GM12801 (cell line): Measurements from ENCODE around the gene HOXC5.

ENCODE experiments used
- TF ChIP-seq, protein P1 (sequence below): IDR thresholded peaks from one replicate; pipeline ENCODE4 v1.5.1; 2011; ENCODE audit warnings: control low read depth; ENCODE audit not compliant: insufficient read length; ENCODE audit errors: extremely low read depth

The HOXC5 gene

DNA sequence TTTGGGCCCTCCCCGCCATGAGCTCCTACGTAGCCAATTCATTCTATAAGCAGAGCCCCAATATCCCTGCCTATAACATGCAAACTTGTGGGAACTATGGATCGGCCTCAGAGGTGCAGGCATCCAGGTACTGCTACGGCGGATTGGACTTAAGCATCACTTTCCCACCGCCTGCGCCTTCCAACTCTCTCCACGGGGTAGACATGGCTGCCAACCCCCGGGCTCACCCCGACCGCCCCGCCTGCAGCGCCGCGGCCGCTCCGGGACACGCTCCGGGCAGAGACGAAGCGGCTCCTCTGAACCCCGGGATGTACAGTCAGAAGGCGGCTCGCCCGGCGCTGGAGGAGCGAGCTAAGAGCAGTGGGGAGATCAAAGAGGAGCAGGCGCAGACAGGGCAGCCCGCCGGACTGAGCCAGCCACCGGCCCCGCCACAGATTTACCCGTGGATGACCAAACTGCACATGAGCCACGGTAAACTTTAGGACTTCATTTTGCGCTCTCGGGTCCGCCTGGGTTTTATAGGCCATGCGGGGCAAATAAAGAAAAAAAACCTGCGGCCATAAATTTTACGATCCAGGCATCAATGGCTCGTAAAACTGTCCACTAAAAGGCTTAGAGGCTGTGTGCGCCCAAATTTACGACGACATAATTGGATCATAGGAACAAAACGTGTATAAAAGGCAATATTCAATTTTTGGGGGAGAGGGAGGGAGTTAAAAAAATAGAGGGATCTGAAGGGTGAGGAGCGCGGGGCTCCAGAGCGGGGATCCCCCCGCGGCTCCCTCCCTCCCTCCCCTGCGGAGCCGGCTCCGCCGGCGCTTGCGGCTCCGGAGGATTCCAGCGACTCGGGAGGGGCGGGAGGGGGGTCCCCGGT, 493 bp downstream of the HOXC5 start:
- TF ChIP-seq, protein P1, sequence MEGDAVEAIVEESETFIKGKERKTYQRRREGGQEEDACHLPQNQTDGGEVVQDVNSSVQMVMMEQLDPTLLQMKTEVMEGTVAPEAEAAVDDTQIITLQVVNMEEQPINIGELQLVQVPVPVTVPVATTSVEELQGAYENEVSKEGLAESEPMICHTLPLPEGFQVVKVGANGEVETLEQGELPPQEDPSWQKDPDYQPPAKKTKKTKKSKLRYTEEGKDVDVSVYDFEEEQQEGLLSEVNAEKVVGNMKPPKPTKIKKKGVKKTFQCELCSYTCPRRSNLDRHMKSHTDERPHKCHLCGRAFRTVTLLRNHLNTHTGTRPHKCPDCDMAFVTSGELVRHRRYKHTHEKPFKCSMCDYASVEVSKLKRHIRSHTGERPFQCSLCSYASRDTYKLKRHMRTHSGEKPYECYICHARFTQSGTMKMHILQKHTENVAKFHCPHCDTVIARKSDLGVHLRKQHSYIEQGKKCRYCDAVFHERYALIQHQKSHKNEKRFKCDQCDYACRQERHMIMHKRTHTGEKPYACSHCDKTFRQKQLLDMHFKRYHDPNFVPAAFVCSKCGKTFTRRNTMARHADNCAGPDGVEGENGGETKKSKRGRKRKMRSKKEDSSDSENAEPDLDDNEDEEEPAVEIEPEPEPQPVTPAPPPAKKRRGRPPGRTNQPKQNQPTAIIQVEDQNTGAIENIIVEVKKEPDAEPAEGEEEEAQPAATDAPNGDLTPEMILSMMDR = no peak

DNA sequence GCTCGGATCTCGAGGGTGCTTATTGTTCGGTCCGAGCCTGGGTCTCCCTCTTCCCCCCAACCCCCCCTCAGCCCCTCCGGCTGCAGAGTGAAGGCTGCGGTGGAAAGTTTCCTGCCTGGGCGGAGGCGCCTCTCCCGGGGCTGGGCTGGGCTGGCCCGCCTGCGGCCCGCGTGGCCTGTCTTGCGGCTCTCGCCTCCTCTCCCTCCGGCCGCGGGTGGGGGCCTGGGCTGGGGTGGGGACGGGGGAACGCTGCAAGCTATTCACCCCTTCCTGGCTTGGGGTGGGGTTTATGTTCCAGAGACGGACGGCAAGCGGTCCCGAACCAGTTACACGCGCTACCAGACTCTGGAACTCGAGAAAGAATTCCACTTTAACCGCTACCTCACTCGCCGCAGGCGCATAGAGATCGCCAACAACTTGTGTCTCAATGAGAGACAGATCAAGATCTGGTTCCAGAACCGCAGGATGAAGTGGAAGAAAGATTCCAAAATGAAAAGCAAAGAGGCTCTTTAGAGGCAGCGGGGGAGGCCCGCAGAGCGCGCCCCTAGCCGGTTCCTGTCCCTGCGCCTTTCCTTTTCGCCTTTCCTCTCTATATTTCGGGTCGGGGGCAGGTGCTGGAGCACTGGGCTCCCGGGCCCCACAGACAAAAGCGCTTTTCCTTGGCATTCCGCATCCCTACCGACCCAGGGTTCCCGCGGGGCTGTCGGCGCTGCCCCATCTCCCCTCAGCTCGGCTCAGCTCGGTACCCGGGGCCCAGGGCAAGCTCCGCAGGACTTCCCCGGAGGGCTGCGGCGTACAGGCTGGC, 1.3 kb downstream of the HOXC5 start:
- TF ChIP-seq, protein P1 = no peak

DNA sequence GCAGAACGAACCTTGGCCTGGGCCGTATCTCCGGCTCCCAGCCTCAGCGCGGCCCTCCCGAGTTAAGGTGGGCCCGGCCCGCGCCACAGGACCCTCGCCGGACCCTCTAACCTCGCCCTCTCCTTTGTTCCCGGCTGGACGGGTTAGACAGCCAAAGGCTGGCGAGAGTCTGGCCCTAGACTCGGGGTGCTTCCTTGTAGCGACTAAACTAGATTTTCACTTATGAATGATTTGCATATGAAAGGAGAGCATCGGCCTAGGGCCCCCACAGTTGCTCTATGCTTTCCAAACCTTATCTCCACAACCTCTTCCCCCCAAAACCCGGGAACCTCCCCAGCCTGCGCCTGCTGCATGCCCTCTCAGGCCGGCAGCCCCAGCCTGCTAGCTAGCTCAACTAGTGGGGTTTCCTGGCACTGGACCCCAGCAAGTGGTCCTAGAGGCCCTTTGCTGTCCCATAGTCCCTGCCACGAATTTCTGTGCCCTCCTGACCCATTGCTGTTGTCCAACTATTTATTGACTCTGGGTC, 2.0 kb downstream of the HOXC5 start:
- TF ChIP-seq, protein P1 = no peak

DNA sequence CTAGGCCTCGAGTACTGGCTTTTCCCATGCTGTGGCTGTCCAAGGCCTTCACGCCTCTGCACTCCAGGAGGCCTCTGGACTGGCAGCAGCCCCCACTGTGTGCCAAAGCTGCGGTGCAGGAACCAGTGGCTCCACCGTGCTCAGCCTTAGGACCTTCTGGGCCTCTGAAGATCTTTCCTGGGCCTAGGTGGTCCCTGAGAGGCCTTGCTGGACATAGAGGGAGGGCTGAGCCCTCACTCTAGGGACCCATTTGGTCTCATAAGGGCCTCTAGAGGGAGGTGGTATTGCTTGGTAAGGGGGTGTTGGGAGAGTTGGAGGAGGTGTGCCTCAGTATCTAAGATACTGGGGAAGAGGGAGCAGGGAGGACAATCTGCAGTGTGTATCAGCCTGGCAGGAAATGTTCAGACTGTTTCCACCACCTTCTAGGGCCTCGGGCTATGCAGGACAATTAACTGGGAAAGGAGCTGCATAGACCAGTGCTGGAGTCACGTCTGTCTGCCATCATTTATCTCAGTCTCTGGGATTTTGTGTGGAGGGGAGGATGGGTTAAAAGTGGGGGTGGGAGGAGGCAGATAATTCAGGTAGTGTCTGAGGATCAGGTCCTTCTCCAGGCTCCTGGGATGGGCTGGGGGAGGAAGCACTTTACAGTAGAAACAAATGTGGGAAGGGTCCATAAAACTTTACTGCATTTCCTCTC, 2.9 kb downstream of the HOXC5 start:
- TF ChIP-seq, protein P1 = no peak

DNA sequence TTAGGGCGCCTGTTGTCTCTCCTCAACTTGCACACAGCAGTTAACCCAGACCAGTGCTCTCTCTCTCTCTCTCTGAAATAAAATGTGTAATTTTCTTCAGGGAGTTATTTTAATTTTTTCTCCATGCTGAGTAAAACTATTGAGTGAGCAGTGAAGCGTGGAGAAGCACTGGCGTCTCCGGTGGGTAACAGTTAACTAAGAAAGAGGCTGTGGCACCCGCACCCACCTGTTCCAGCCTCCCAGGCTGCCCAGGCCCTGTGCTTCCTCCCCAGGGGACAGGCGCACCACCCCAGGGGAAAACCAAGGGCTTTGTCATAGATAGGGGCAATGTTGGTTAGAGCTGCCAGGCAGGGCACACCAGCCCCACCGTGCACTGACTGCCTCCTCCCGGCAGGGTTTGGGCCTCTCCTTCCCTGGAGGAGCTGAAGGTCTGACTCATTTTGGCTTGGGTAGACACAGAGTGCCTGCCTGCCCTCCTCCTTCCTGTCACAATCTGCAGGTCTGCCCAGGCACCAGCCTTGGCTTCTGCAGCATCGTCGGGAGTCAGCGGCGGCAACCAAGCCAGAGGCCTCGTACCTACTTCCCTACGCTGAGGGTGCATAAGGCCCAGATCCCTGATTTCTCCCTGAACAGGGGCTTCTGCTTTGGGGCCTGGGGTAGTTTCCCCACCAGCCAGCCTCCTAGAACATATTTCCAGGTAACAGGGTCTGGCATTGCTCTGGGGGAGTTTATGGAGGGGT, 3.9 kb downstream of the HOXC5 start:
- TF ChIP-seq, protein P1 = no peak

DNA sequence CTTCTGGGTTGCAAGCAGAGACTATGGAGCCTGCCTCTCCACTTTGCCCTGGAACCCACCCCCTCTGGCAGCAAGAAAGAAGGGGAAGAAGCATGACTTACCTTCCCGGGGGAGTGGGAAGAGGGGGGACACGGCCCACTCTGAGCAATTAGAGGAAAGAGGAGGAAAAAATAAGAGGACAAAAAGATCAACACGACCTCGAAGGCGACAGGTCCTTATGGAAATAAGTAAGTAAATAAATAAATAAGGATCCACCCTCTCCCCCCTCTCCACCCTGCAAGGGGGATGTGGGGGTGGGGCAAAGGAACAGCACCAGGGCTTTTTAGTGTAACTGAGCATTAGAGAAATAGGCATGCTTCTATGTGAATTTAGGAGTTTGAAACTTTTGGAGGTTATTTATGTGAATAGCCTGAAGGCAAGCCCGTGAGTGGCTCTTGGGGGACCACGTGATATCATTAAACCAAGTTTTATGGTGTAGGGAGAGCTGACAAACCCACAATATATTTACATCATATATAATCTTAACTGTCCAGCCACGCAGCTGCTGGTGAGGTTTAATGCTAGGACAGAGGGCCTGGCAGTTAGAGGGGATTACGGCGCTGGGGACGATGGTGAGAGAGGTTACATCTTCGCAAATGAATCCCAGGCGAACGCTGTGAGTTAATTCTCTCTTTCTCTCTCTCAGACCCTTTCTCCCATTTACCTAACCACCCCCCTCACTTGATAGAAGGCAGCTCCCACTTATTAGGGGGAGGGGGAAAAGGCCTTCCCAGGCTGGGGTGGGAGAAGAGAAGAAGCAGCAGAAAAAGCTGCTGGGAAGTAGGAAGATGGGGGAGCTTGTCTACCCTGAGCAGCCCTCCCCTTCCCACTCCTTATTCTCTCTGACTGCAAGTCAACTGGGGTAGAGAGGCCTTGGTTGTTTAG, 4.8 kb downstream of the HOXC5 start:
- TF ChIP-seq, protein P1 = no peak
